Measurements from ENCODE around the gene ACAT2.
"Not testable (repeated sequence)": the region's sequence is repeated elsewhere in the genome, so short reads cannot be mapped to it uniquely, and the experiment has no call there.

ACAT2 gene

GRCh38 chr6:159777240-159777904 lies 15.5 kb downstream of the ACAT2 start:
- no peak for DNase-seq

- DNase-seq, result no peak
Observed at GRCh38 chr6:159778131-159778530, 16.3 kb downstream of the ACAT2 start.

GRCh38 chr6:159778542-159779103 lies 16.8 kb downstream of the ACAT2 start:
- no peak for DNase-seq

DNA sequence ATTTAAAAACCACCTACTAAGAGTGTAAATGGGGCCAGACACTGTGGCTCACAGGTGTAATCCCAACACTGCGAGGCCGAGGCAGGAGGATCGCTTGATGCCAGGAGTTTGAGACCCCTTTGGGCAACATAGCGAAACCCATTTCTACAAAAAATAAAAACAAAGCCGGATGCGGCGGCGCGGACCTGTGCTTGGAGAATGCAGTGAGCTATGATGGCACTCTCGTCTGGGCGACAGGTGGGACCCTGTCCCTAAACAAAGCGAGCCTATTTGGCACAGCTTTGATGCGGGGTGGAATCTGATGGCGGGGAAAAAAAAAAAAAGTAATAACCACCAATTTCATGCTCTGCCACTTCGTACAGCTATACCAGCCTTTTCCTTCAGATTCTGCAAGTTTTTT lies 26.4 kb downstream of the ACAT2 start:
- no peak for DNase-seq

DNA sequence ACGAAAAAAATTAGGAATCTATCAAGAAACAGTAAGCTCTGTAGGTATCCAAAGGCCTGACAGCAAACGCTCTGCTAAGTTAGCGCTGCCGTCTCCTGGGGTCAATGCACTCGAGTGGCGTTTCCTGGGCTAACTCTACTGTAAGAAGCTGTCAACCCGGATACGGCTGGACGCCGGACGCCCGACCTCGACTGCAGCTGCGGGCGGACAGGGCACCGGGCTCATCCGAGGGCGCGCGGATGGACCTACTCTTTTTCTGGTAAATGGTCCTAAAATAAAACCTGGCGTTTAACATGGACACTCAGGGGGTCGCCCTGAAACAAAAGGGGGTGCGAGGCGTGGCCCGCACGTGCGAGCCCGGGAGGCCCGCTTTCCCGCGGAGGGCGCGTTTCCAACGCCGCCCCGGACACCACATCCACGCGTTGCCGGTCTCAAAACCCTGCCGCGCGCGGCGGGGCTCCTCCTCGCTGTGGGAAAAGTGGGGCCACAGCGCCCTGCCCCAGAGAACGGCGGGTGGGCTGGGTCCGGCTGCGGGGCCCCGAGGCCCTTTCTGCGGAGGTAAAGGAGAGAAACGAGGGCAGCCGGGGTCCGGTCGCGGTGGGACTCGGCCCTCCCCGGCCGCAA lies 27.0 kb downstream of the ACAT2 start:
- peak; percentile 9 to 38 for DNase-seq

GRCh38 chr6:159789377-159790148 lies 27.7 kb downstream of the ACAT2 start, which contains the start of gene TCP1:
Gene TCP1, minus strand, starts transcription at chr6:159789602. Its CDS starts 134 bp downstream, at chr6:159789468.
- DNase-seq, result peak; percentile 100

DNA sequence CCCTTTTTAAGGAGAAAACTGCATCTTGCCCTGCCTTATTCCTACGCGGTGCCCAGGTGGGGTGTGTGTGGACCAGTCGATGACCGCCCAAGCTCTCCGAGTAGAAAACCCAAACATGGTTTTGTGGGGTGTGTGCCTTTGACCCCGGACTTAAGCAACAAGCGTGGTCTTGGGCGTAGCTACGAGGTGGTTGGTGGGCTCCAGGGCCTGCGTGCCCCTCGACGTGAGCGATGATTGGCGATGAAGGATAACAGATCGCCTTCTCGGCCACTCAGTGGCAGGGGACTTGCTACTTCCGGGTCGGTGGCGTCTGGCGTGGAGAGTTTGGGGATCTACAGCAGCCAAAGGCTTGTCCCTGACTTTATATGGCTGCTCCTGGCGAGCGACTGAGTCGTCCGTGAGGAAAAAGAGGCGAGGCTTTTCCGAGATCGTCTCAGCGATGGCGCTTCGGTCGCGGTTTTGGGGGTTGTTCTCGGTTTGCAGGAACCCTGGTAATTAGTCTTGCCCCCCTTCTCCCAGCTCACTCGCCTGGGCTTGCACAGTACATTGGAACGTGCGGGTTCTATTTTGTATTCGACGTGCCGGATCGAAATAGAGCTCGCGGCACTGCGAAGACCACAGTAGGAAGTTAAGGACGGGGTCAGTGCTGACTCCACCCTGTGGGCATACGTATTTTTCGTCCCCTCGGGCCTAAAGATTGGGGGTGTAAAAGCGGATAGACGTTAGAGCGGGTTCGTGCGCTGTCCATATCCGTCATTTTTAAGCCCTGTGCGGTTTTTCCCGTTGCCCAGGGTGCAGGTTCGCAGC lies 28.5 kb downstream of the ACAT2 start, which contains the start of gene MRPL18:
TSS of gene MRPL18 (plus strand) at position 319 of the 807 bp plus-strand sequence. CDS start at position 440, 121 bp downstream.
- peak; percentile 91 to 96 for DNase-seq

GRCh38 chr6:159790956-159791598 lies 29.2 kb downstream of the ACAT2 start:
- DNase-seq, result peak in 1 of 2 donors; percentile 13

DNA sequence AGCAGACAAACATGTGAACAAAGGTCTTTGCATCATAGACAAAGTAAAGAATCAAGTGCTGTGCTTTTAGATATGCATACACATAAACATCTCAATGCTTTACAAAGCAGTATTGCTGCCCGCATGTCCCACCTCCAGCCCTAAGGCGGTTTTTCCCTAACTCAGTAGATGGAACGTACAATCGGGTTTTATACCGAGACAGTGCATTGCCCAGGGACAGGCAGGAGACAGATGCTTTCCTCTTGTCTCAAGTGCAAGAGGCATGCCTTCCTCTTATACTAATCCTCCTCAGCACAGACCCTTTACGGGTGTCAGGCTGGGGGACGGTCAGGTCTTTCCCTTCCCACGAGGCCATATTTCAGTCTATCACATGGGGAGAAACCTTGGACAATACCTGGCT lies 33.1 kb downstream of the ACAT2 start:
- DNase-seq, result not testable (repeated sequence)

GRCh38 chr6:159797554-159797953 lies 35.7 kb downstream of the ACAT2 start:
- DNase-seq, result no peak

- DNase-seq, result no peak
Observed at GRCh38 chr6:159800141-159800865, 38.5 kb downstream of the ACAT2 start, which contains the start of gene PNLDC1. Gene PNLDC1, plus strand, starts transcription at chr6:159800276. Its CDS starts 32 bp downstream, at chr6:159800308.

DNA sequence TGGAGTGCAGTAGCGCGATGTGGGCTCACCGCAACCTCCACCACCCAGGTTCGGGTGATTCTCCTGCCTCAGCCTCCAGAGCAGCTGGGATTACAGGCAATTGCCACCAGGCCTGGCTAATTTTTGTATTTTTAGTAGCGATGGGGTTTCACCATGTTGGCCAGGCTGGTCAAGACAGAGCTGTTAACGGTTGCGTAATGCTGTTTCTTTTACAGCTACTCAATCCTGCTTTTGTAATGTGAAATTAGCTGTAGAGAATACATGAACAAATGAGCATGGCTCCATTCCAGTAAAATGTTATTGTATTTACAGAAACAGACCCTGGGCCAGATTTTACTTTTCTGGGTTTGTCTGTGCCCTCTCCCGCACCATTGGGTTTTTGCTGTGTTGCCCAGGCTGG lies 40.1 kb downstream of the ACAT2 start:
- peak in 1 of 2 donors; percentile 9 for DNase-seq

DNA sequence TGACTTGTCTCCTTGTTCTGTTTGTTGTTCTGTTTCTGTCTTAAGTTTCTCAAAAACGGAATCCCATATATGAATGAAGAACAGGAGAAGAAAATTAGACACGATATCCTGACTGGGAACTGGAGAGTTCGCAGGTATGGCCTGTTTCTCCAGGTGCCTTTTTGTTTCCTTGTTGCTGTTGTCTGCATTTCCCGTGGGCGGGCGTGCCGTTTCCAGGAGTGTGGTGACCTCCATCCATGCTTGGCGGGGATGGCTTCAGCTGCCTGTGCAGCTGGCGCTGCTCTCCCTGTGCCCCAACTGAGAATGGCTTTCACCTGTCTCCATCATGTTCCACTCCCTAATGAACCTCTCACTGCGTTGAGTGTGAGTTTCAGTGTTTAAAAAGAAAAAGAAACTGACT lies 42.7 kb downstream of the ACAT2 start:
- DNase-seq, result no peak

GRCh38 chr6:159805440-159806020 lies 43.7 kb downstream of the ACAT2 start:
- no peak for DNase-seq

GRCh38 chr6:159806021-159806458 lies 44.2 kb downstream of the ACAT2 start:
- DNase-seq, result no peak

- no peak for DNase-seq
Observed at GRCh38 chr6:159807150-159807858, 45.5 kb downstream of the ACAT2 start.

DNA sequence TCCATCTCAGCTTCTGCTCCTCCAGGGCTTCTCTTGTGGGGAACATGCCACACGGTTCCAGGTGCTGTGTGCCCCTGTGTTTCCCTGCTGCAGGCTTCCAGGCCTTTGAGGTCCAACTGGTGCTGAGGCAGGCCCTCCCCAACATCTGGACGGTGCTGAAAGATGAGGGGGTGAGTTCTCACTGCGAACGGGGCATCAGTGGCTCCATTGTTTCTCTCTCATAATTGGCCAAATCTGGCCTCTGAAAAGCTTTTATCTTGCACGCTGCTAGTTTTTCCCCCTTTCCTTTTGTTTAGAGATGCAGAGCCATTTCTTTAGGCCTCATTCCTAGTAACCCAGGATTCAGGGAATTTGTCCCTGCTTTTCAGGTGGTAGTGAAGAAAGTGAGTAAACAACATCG lies 46.8 kb downstream of the ACAT2 start:
- DNase-seq, result no peak

- no peak for DNase-seq
Observed at GRCh38 chr6:159809149-159809548, 47.3 kb downstream of the ACAT2 start.

DNA sequence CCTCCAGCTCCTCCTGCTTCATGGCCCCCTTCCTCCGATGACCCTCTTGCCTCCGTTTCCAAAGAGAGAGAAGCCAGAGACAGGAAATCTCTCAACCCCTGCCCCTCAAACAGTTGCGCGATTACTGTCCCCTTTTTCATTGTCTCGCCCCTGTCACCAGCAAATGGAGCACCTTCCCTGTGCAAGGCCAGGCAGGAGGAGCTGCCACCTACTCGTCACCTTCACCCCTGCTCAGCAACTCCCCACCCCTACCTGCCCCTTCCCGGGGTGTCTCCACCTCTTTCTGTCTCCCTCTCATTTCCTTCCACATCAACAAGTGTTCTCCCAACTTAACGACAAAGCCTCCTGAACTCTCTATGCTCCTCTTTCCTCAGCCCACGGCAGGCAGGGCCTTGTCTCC lies 51.9 kb downstream of the ACAT2 start:
- DNase-seq, result no peak

DNA sequence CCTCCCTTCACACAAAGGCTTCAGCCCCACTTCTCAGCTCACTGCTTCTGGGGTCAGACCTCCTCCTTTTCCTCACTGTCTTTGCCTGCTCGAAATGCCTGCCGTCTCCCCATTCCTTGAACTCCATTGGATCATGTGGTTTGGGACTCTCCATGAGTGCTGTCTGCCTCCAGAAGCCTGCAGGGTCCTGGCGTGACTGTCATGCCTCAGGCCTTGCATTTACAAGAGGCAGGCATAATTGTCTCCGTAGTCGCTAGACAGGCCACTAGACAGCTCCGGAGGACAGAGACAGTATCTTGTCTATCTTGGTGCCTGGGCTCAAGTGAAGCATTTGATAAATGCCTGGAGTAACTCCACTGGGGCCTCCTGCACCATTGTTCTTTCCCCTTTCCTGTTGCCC lies 53.6 kb downstream of the ACAT2 start:
- no peak for DNase-seq

Data from inflammatory macrophage treated with lipopolysaccharide for 1 hour (primary cell).